HepG2 (cell line): ENCODE measurements around the gene COX6A2. TPM values are rescaled to one million over a fixed set of nuclear protein-coding genes. Genes with fewer than 3 reads are reported as not detected.

Source experiments
- EZH2 ChIP-seq: conservative IDR thresholded peaks from 2 replicates; pipeline ENCODE4 v1.6.1; 2012; ENCODE audit warnings: mild to moderate bottlenecking, low read depth, low read length, moderate library complexity
- FOXJ3 ChIP-seq: sonication (generic); formaldehyde crosslinking; IDR thresholded peaks from 2 replicates; pipeline ENCODE4 v1.4.0; 2020; ENCODE audit warnings: missing genetic modification reagents, mild to moderate bottlenecking, borderline replicate concordance
- MTF2 ChIP-seq: sonication (generic); formaldehyde crosslinking; IDR thresholded peaks from 2 replicates; pipeline ENCODE4 v1.5.0; 2020; ENCODE audit warnings: missing genetic modification reagents, borderline replicate concordance
- POGZ ChIP-seq: sonication (generic); formaldehyde crosslinking; IDR thresholded peaks from 2 replicates; pipeline ENCODE4 v1.4.0; 2020; ENCODE audit warnings: mild to moderate bottlenecking, missing genetic modification reagents
- REPIN1 ChIP-seq: sonication (generic); formaldehyde crosslinking; IDR thresholded peaks from 2 replicates; pipeline ENCODE4 v1.8.0; 2022; ENCODE audit warnings: missing genetic modification reagents, low read depth, mild to moderate bottlenecking, borderline replicate concordance
- SMAD1 ChIP-seq: sonication (generic); formaldehyde crosslinking; IDR thresholded peaks from 2 replicates; pipeline ENCODE4 v1.4.0; 2020; ENCODE audit warnings: missing genetic modification reagents, low read depth, mild to moderate bottlenecking, borderline replicate concordance
- TCF7L2 ChIP-seq: IDR thresholded peaks from 2 replicates; pipeline ENCODE4 v1.6.1; 2011; ENCODE audit warnings: mild to moderate bottlenecking, low read depth, low read length, moderate library complexity
- TFE3 ChIP-seq: IDR thresholded peaks from 2 replicates; pipeline ENCODE4 v1.6.1; 2016
- WIZ ChIP-seq: sonication (generic); formaldehyde crosslinking; IDR thresholded peaks from 2 replicates; pipeline ENCODE4 v1.5.1; 2020; ENCODE audit warnings: mild to moderate bottlenecking, missing genetic modification reagents
- ZNF124 ChIP-seq: sonication (generic); formaldehyde crosslinking; IDR thresholded peaks from 2 replicates; pipeline ENCODE4 v1.4.0; 2020; ENCODE audit warnings: missing genetic modification reagents
- ZNF138 ChIP-seq: sonication (generic); formaldehyde crosslinking; IDR thresholded peaks from 2 replicates; pipeline ENCODE4 v1.5.0; 2020; ENCODE audit warnings: mild to moderate bottlenecking, low read depth, missing genetic modification reagents
- ZNF142 ChIP-seq: sonication (generic); formaldehyde crosslinking; IDR thresholded peaks from 2 replicates; pipeline ENCODE4 v1.4.0; 2020; ENCODE audit warnings: missing genetic modification reagents
- ZNF235 ChIP-seq: sonication (generic); formaldehyde crosslinking; IDR thresholded peaks from 2 replicates; pipeline ENCODE4 v1.8.1; 2023; ENCODE audit warnings: mild to moderate bottlenecking, missing genetic modification reagents, borderline replicate concordance
- ZNF24 ChIP-seq: fragments of 450-650 bp; IDR thresholded peaks from 2 replicates; pipeline ENCODE4 v1.6.1; 2017; ENCODE audit warnings: antibody characterized with exemption, mild to moderate bottlenecking
- ZNF317 ChIP-seq: sonication (generic); formaldehyde crosslinking; IDR thresholded peaks from 2 replicates; pipeline ENCODE4 v1.5.0; 2020; ENCODE audit warnings: mild to moderate bottlenecking, missing genetic modification reagents
- ZNF367 ChIP-seq: sonication (generic); formaldehyde crosslinking; IDR thresholded peaks from 2 replicates; pipeline ENCODE4 v1.4.0; 2020; ENCODE audit warnings: missing genetic modification reagents, borderline replicate concordance
- ZNF446 ChIP-seq: sonication (generic); formaldehyde crosslinking; IDR thresholded peaks from 2 replicates; pipeline ENCODE4 v1.5.0; 2020; ENCODE audit warnings: mild to moderate bottlenecking, missing genetic modification reagents
- ZNF577 ChIP-seq: sonication (generic); formaldehyde crosslinking; IDR thresholded peaks from 2 replicates; pipeline ENCODE4 v1.4.0; 2020; ENCODE audit warnings: mild to moderate bottlenecking, low read depth, missing genetic modification reagents, borderline replicate concordance
- polyA plus RNA-seq, 8 experiments: library from polyadenylated mRNA; depleted of rRNA in 3 of 8; stranded (reverse) in 7 of 8; unstranded in 1 of 8; fragments of >200 nt; fragmentation: Illumina TruSeq in 4 of 8; extraction: Trizol in 4 of 8; gene quantifications; 2 replicates each; pipeline versions ENCODE4 v1.2.1 to v1.2.3, GENCODE V29; 2011 to 2016; ENCODE audit warnings: low read depth in 4 of 8, missing spikeins in 1 of 8, mixed read lengths in 1 of 8; ENCODE audit not compliant: insufficient read depth in 1 of 8
- total RNA-seq, 5 experiments: library from RNA; depleted of rRNA; stranded (reverse); fragments of >200 nt; fragmentation: Illumina TruSeq; extraction: Trizol; gene quantifications; 2 replicates each; pipeline ENCODE4 v1.2.3, GENCODE V29; 2016; ENCODE audit warnings: low read depth in 1 of 5
- TF ChIP-seq, protein P1 (sequence below): sonication (generic); formaldehyde crosslinking; IDR thresholded peaks from 2 replicates; pipeline ENCODE4 v1.5.0; 2020; ENCODE audit warnings: missing genetic modification reagents

COX6A2 gene
- total and polyA plus RNA-seq, 2 of the 13 experiments (the other 11 are each of a cell fraction or from before 2014, with no cell fraction given), result not detected

GRCh38 chr16:31458844-31459686 lies 30.9 kb upstream of the COX6A2 start, which contains the start of gene ARMC5 (continued):
- TF ChIP-seq TFE3 (CRISPR knock-in tag) (peak; percentile 19; the same call in 1 of the 2 replicates), ZNF235 (CRISPR knock-in tag) (peak; percentile 90; the same call in 1 of the 2 replicates), ZNF142 (CRISPR knock-in tag) (peak; percentile 69), ZNF446 (CRISPR knock-in tag) (no peak), ZNF367 (CRISPR knock-in tag) (peak; percentile 86), ZNF124 (CRISPR knock-in tag) (peak; percentile 78; the same call in 1 of the 2 replicates), EZH2 (no peak), ZNF317 (CRISPR knock-in tag) (peak; percentile 87; the same call in 1 of the 2 replicates), ZNF138 (no peak), POGZ (peak; percentile 80), REPIN1 (CRISPR knock-in tag) (peak; percentile 87), MTF2 (CRISPR knock-in tag) (no peak; the same call in 1 of the 2 replicates), TCF7L2 (no peak), WIZ (CRISPR knock-in tag) (peak; percentile 68; the same call in 1 of the 2 replicates), ZNF577 (peak; percentile 49; the same call in 1 of the 2 replicates), FOXJ3 (CRISPR knock-in tag) (peak; percentile 84; the same call in 1 of the 2 replicates), ZNF24 (no peak; the same call in 1 of the 2 replicates), SMAD1 (CRISPR knock-in tag) (peak; percentile 78; the same call in 1 of the 2 replicates)
- TF ChIP-seq, protein P1, sequence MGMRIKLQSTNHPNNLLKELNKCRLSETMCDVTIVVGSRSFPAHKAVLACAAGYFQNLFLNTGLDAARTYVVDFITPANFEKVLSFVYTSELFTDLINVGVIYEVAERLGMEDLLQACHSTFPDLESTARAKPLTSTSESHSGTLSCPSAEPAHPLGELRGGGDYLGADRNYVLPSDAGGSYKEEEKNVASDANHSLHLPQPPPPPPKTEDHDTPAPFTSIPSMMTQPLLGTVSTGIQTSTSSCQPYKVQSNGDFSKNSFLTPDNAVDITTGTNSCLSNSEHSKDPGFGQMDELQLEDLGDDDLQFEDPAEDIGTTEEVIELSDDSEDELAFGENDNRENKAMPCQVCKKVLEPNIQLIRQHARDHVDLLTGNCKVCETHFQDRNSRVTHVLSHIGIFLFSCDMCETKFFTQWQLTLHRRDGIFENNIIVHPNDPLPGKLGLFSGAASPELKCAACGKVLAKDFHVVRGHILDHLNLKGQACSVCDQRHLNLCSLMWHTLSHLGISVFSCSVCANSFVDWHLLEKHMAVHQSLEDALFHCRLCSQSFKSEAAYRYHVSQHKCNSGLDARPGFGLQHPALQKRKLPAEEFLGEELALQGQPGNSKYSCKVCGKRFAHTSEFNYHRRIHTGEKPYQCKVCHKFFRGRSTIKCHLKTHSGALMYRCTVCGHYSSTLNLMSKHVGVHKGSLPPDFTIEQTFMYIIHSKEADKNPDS (CRISPR knock-in tag), result peak; percentile 73
